A549 (cell line): ENCODE results near the gene CHPF2.

Experiments
- EP300 ChIP-seq, 2 experiments: fragments of >200 bp; sonication (Bioruptor Twin); formaldehyde crosslinking; IDR thresholded peaks; 2 replicates in 1 of 2; 3 replicates in 1 of 2; pipeline ENCODE4 v1.6.1; 2016 to 2017
- POLR2A ChIP-seq: IDR thresholded peaks from 2 replicates; pipeline ENCODE4 v1.6.1; 2012; ENCODE audit warnings: mild to moderate bottlenecking, low read length

- TF ChIP-seq EP300 (IDR thresholded peaks at IDR 0.05), result no peak
- no peak for TF ChIP-seq POLR2A
Observed at GRCh38 chr7:151208253-151208862, 23.9 kb upstream of the CHPF2 start.
